Caco-2 (cell line): ENCODE data around the gene ADAMTS3. TPM values are rescaled to one million over a fixed set of nuclear protein-coding genes. Genes with fewer than 3 reads are reported as not detected.

Experiments
- BruUV-seq: library from RNA; stranded (reverse); fragments of 400-500 nt; replicated peaks from 2 replicates; lab custom pipeline; 2021; lab: Mats Ljungman, UMichigan
- CTCF ChIA-PET: fragments of 300-600 bp; sonication (Branson Sonifier 250); formaldehyde crosslinking; loops from one replicate; lab custom pipeline; 2022; ENCODE audit warnings: antibody characterized with exemption; lab: Charles Lee
- POLR2A ChIA-PET: fragments of 300-600 bp; sonication (Branson Sonifier 250); formaldehyde crosslinking; loops from one replicate; lab custom pipeline; 2022; ENCODE audit warnings: antibody characterized with exemption; lab: Charles Lee
- DNase-seq, 2 experiments: peaks; one replicate each; pipeline versions ENCODE4 v3.0.0 to v3.0.0-alpha.2; 2020 to 2022
- H3K27me3 ChIP-seq: replicated peaks from 2 replicates; pipeline ENCODE4 v1.6.0; 2011; ENCODE audit warnings: low read length; ENCODE audit not compliant: control insufficient read depth, insufficient read depth
- H3K36me3 ChIP-seq: 2 replicates; pipeline ENCODE4 v1.5.1; 2011; ENCODE audit warnings: low read length; ENCODE audit not compliant: control insufficient read depth, insufficient read depth
- H3K4me1 ChIP-seq: fragments of 250-450 bp; sonication (Bioruptor Pico); 2 replicates; pipeline ENCODE4 v1.5.1; 2020; ENCODE audit warnings: mild to moderate bottlenecking
- H3K4me3 ChIP-seq: 2 replicates; pipeline ENCODE4 v1.5.1; 2011; ENCODE audit warnings: low read depth, mild to moderate bottlenecking, control low read depth, low read length
- H3K9me3 ChIP-seq: fragments of 250-450 bp; sonication (Bioruptor Pico); 2 replicates; pipeline ENCODE4 v1.5.1; 2020; ENCODE audit warnings: mild to moderate bottlenecking, moderate library complexity
- H3K27ac Mint-ChIP-seq: one replicate; pipeline ENCODE4 v1.8.0; 2022; ENCODE audit warnings: mixed read lengths; ENCODE audit not compliant: unreplicated experiment
- H3K27me3 Mint-ChIP-seq: one replicate; pipeline ENCODE4 v1.8.0; 2022; ENCODE audit warnings: mixed read lengths; ENCODE audit not compliant: insufficient read depth, unreplicated experiment
- H3K36me3 Mint-ChIP-seq: one replicate; pipeline ENCODE4 v1.8.0; 2022; ENCODE audit warnings: mild to moderate bottlenecking, mixed read lengths; ENCODE audit not compliant: insufficient read depth, unreplicated experiment
- H3K4me1 Mint-ChIP-seq: one replicate; pipeline ENCODE4 v1.8.0; 2022; ENCODE audit warnings: low read depth, mixed read lengths; ENCODE audit not compliant: unreplicated experiment
- H3K4me3 Mint-ChIP-seq: one replicate; pipeline ENCODE4 v1.8.0; 2022; ENCODE audit warnings: mild to moderate bottlenecking, moderate library complexity, mixed read lengths; ENCODE audit not compliant: unreplicated experiment
- H3K9me3 Mint-ChIP-seq: one replicate; pipeline ENCODE4 v1.8.0; 2022; ENCODE audit warnings: mixed read lengths; ENCODE audit not compliant: unreplicated experiment
- CTCF ChIP-seq, 2 experiments: fragments of 200-600 bp in 1 of 2; IDR thresholded peaks; 1 replicate in 1 of 2; 2 replicates in 1 of 2; pipeline versions ENCODE4 v1.5.1 to v1.8.0; 2011 to 2022; ENCODE audit warnings: antibody characterized with exemption in 1 of 2, control low read depth in 1 of 2, inconsistent platforms in 1 of 2, low read depth in 1 of 2, low read length in 1 of 2, mild to moderate bottlenecking in 1 of 2, moderate library complexity in 1 of 2; ENCODE audit not compliant: insufficient read depth in 1 of 2, severe bottlenecking in 1 of 2, unreplicated experiment in 1 of 2
- intact Hi-C: fragments of 100-400 bp; cut with micrococcal nuclease; formaldehyde crosslinking; loops from one replicate; pipeline ENCODE4 v1.10.0; 2022; ENCODE audit not compliant: unreplicated experiment
- total RNA-seq: library from RNA; stranded (reverse); gene quantifications from 2 replicates; pipeline ENCODE4 v1.2.3, GENCODE V29; 2022

ADAMTS3 gene
- total RNA-seq, 1 experiment from 2014 or later = not detected

GRCh38 chr4:72564789-72565188 lies 4.2 kb downstream of the ADAMTS3 start:
- no peaks in the 10 kb centered on the region for H3K9me3 ChIP-seq
- H3K4me1 ChIP-seq = no peaks in the 10 kb centered on the region
- no peaks in the 10 kb centered on the region for H3K27me3 Mint-ChIP-seq
- intact Hi-C loops = no loop called here
- no peaks in the 10 kb centered on the region for H3K36me3 Mint-ChIP-seq
- H3K4me1 Mint-ChIP-seq = no peaks in the 10 kb centered on the region
- no peak for TF ChIP-seq CTCF (IDR thresholded peaks at IDR 0.05; ENCODE audit: insufficient read depth in 1 of 2, low read depth in 1 of 2, low read length in 1 of 2, severe bottlenecking in 1 of 2, unreplicated experiment in 1 of 2)
- no TSS peak for BruUV-seq
- no peak overlapping the region for H3K27ac Mint-ChIP-seq
- no peaks in the 10 kb centered on the region for H3K9me3 Mint-ChIP-seq
- POLR2A ChIA-PET = no interaction called here
- no peaks in the 10 kb centered on the region for H3K27me3 ChIP-seq
- CTCF ChIA-PET = no interaction called here
- H3K4me3 ChIP-seq = no peak overlapping the region
- H3K4me3 Mint-ChIP-seq = no peak overlapping the region
- no peaks in the 10 kb centered on the region for H3K36me3 ChIP-seq
- no peak for DNase-seq

GRCh38 chr4:72564184-72564583 lies 4.8 kb downstream of the ADAMTS3 start:
- no peaks in the 10 kb centered on the region for H3K9me3 Mint-ChIP-seq
- TF ChIP-seq CTCF (IDR thresholded peaks at IDR 0.05; ENCODE audit: insufficient read depth in 1 of 2, low read depth in 1 of 2, low read length in 1 of 2, severe bottlenecking in 1 of 2, unreplicated experiment in 1 of 2) = no peak
- no peak overlapping the region for H3K4me3 ChIP-seq
- H3K27me3 Mint-ChIP-seq = no peaks in the 10 kb centered on the region
- ChIA-PET CTCF (no interaction called here), POLR2A (no interaction called here)
- no peaks in the 10 kb centered on the region for H3K36me3 Mint-ChIP-seq
- intact Hi-C loops = no loop called here
- no peaks in the 10 kb centered on the region for H3K4me1 ChIP-seq
- no peak overlapping the region for H3K4me3 Mint-ChIP-seq
- H3K4me1 Mint-ChIP-seq = no peaks in the 10 kb centered on the region
- DNase-seq = no peak
- BruUV-seq = no TSS peak
- no peak overlapping the region for H3K27ac Mint-ChIP-seq
- H3K9me3 ChIP-seq = no peaks in the 10 kb centered on the region
- H3K27me3 ChIP-seq = no peaks in the 10 kb centered on the region
- H3K36me3 ChIP-seq = no peaks in the 10 kb centered on the region

DNA sequence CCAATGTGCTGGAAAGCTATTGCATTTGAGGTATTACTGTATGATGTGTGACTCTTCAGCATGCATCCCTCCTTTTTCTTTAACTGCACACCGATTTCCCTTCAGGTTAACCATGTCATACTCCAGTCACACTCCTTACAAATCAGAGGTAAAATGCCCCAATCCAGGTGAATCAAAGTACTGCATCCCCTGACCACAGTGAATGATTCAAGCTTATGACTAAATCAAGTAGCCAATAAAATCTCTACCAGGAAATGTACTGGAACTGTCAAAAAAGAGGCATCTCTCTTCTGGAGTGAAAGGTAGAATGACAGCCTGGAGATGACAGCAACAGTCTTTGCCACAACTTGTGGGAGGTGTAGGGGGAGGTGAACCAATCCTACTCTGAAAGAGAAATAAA lies 10.4 kb downstream of the ADAMTS3 start:
- no peaks in the 10 kb centered on the region for H3K9me3 Mint-ChIP-seq

More for the DNA sequence above, 10.4 kb downstream of the ADAMTS3 start:
- intact Hi-C loops = no loop called here
- Mint-ChIP-seq H3K27ac (no peak overlapping the region), H3K27me3 (peaks cover 9% of the 10 kb centered on the region), H3K36me3 (no peaks in the 10 kb centered on the region), H3K4me1 (no peaks in the 10 kb centered on the region), H3K4me3 (no peak overlapping the region)
- no peaks in the 10 kb centered on the region for H3K27me3 ChIP-seq
- no peaks in the 10 kb centered on the region for H3K36me3 ChIP-seq
- H3K4me1 ChIP-seq = no peaks in the 10 kb centered on the region
- ChIA-PET POLR2A (no interaction called here), CTCF (no interaction called here)
- DNase-seq = no peak
- no peak overlapping the region for H3K4me3 ChIP-seq
- no peaks in the 10 kb centered on the region for H3K9me3 ChIP-seq
- no peak for TF ChIP-seq CTCF (IDR thresholded peaks at IDR 0.05; ENCODE audit: insufficient read depth in 1 of 2, low read depth in 1 of 2, low read length in 1 of 2, severe bottlenecking in 1 of 2, unreplicated experiment in 1 of 2)
- no TSS peak for BruUV-seq
